K562 treated with DMSO at 1 percent for 48 hours (cell line): ENCODE data around the gene NFE2L1. TPM values are rescaled to one million over a fixed set of nuclear protein-coding genes. Genes with fewer than 3 reads are reported as not detected.

Source experiments
- total RNA-seq: library from RNA; unstranded; fragments of 300-600 nt; gene quantifications from 2 replicates; pipeline ENCODE4 v1.2.3, GENCODE V29; 2022; ENCODE audit warnings: low replicate concordance; ENCODE audit errors: extremely low read depth

The NFE2L1 gene, protein sequence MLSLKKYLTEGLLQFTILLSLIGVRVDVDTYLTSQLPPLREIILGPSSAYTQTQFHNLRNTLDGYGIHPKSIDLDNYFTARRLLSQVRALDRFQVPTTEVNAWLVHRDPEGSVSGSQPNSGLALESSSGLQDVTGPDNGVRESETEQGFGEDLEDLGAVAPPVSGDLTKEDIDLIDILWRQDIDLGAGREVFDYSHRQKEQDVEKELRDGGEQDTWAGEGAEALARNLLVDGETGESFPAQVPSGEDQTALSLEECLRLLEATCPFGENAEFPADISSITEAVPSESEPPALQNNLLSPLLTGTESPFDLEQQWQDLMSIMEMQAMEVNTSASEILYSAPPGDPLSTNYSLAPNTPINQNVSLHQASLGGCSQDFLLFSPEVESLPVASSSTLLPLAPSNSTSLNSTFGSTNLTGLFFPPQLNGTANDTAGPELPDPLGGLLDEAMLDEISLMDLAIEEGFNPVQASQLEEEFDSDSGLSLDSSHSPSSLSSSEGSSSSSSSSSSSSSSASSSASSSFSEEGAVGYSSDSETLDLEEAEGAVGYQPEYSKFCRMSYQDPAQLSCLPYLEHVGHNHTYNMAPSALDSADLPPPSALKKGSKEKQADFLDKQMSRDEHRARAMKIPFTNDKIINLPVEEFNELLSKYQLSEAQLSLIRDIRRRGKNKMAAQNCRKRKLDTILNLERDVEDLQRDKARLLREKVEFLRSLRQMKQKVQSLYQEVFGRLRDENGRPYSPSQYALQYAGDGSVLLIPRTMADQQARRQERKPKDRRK
- 109 and 493 TPM in 2 replicates for total RNA-seq

DNA sequence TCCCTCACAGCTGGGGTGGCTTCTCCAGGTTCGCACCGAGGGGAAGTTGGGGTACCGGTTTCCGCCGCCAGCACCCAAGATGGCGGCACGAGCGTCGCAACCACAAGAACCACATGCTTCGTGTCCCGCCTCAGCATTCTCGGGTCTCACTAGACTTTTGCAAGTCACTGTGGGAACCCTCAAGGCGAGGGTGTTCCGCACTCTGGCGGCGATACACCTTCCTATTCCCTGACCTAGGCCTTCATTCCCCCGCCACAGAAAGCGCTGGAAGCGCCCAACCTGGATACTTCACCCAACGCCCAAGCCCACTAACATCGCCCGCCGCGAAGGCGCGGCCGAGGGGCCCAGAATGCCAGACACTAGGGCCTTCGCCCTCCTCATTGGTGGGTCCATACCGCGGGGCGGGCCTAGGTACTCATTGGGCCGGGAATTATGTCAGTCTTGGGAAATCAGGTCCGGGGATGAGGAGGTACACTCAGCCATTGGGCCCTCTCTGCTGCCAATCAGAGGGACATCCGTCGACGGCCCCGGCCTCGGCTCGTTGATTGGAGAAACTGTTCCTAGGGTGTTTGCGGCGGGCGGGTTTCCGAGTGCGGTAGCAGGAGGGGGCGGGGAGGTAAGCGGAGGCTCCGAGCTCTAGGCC lies at the start of gene NFE2L1:
NFE2L1 (plus strand) TSS at position 619 of the 643 bp plus-strand sequence. CDS start 2,760 bp downstream, outside the sequence.

DNA sequence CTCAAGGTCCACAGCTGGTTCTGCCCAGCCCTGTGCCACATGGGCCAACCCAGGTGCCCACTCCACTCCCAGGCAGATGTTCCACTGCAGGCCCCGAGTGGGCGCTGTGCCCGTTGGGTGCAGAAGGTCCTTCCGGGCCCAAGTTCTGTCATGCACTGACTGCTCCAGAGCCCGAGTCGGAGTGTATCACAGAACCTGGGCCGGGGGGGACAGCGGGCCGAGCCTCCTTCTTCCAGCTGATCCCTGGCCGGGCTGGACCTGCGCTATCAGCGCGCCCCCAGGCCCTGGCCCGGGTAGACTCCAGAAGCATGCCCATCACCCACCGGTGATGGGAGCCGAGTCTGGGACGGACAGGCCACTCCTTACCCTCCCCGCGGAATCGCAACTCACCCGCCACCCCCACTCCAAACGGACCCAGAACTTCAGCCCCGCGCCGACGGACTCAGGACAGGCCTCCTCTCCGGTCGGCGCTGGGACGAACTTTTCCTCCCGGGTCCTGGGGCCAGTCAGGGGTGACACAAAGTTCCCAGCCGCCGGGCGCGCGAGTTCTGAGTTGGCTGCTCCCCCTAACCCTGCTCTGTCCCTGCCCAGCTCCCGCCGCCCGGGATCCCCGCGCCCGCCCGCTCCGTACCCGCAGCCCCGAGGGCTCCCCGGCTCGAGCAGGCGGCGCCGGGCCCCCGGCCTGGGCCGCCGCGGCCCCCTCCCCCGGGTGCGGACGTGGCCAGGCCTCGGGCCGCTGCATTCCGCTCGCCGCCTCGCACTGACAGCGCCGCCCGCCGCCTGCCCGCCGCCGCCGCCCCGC lies 10.9 kb upstream of the NFE2L1 start, which contains the start of gene COPZ2:
COPZ2 (minus strand) TSS at position 762 of the 802 bp plus-strand sequence; CDS start at position 742, 20 bp downstream.

DNA sequence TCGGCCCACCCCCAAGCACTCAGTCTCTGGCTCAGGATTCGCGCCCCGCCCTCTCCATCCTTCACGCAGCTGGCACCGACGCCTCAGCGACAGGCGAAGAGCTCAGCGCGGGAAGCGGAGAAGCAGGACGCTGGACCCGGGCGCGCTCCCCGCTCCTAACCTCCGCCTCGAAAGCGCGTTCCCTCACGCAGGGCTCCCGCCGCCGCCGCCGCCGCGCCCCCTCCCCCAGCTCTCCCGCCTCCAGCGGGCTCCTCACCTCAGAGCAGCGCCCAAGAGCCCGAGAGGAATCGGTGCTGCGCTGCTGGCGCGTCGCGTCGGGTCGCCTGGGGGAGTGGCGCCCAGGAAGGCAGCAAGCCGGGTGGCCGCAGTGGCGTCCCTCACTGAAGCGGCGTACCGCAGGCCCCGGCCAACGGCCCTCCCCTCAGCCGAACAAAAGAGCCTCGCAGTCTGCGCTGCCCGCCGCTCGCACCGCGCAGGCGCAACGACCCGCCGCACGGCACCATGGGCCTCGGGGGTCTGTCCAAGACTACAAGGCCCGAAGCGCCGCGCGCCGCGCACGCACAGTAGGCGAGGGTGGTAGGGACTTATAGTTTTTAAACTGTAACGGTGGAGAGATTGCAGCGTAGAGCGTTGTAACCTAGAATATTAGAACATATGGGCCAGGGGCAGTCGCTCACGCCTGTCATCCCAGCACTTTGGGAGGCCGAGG lies 53.0 kb downstream of the NFE2L1 start, which contains the start of gene CBX1:
CBX1 (minus strand) TSS at position 467 of the 709 bp plus-strand sequence. CDS start 24,474 bp downstream, outside the sequence.

DNA sequence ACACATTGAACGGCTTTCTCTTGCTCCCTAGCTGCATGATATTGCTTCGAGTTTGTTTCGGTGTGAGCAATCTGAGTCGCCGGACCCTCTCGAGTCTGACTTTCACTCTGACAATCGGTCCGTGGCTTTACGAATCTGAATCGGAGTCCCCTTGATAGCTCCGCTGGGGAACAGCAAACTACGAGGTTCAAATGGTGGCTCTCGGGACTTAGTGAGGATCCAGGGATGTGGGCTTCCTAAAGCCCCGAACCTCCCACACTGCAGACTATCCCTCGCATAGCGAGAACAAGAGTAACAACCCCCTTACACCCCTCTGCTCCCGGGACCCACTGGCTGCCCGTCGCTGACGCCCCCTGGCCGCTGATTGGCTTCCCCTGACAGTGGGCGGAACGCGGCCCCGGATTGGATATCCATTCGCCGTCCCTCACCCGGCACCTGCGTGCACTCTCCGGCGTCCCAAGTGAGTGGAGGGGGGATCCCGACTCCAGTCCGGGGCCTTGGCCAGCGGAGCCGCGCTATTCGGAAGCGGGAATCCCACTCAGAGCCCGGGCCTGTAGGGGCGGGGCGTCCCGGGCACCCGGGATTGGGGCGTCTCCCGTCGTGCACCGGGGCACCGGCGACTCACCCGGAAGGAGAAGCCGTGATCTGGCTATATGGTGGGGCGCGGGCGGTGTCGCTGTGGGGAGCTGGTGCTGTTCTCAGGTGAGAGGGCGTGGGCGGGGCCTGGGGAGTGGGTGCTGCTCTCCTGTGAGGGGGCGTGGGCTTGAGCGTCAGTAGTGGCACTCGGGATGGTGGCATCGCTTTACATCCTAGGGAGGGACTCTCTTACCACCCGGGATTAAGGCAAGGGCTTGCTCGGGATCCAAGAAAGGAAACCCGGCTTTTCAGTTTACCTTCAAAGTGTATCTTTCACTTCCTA lies 59.2 kb downstream of the NFE2L1 start, which contains the start of gene SNX11:
SNX11 (plus strand) TSS at position 630 of the 919 bp plus-strand sequence. CDS start 4,278 bp downstream, outside the sequence.

Other genes with a start within 250 kb of the NFE2L1 start
- gene OSBPL7, start 226.6 kb upstream of the NFE2L1 start, total RNA-seq: not detected in 2 replicates
- not detected in 2 replicates for gene MRPL10, start 216.8 kb upstream of the NFE2L1 start, total RNA-seq
- not detected in 2 replicates for gene LRRC46, start 216.7 kb upstream of the NFE2L1 start, total RNA-seq
- not detected in 2 replicates for gene SCRN2, start 207.1 kb upstream of the NFE2L1 start, total RNA-seq
- gene SP6, start 197.2 kb upstream of the NFE2L1 start, total RNA-seq: not detected in 2 replicates
- gene SP2, start 152.1 kb upstream of the NFE2L1 start, total RNA-seq: not detected in 2 replicates
- not detected in 2 replicates for gene PNPO, start 106.8 kb upstream of the NFE2L1 start, total RNA-seq
- not detected in 2 replicates for gene PRR15L, start 90.5 kb upstream of the NFE2L1 start, total RNA-seq
- not detected in 2 replicates for gene CDK5RAP3, start 77.2 kb upstream of the NFE2L1 start, total RNA-seq
- not detected in 2 replicates for gene COPZ2, start 10.6 kb upstream of the NFE2L1 start, total RNA-seq
- gene CBX1, start 53.1 kb downstream of the NFE2L1 start, total RNA-seq: not detected in 2 replicates
- gene SNX11, start 59.4 kb downstream of the NFE2L1 start, total RNA-seq: not detected in 2 replicates